Chondrocyte (in vitro differentiated cells): ENCODE measurements around the gene ST7. TPM values are rescaled to one million over a fixed set of nuclear protein-coding genes. Genes with fewer than 3 reads are reported as not detected.

Source experiments
- DNase-seq: peaks from one replicate; pipeline ENCODE4 v3.0.0; 2021; ENCODE audit warnings: mixed read lengths, low spot score
- H3K27ac Mint-ChIP-seq: one replicate; pipeline ENCODE4 v1.8.0; 2021; ENCODE audit warnings: mild to moderate bottlenecking, moderate library complexity, mixed read lengths; ENCODE audit not compliant: unreplicated experiment
- H3K27me3 Mint-ChIP-seq: 2 replicates; pipeline ENCODE4 v1.8.0; 2021; ENCODE audit warnings: low read depth, mixed read lengths
- H3K36me3 Mint-ChIP-seq: 2 replicates; pipeline ENCODE4 v1.8.0; 2021; ENCODE audit warnings: low read depth, mixed read lengths
- H3K4me1 Mint-ChIP-seq: 2 replicates; pipeline ENCODE4 v1.8.0; 2021; ENCODE audit warnings: low read depth, mild to moderate bottlenecking, mixed read lengths
- H3K4me3 Mint-ChIP-seq: one replicate; pipeline ENCODE4 v1.8.0; 2021; ENCODE audit warnings: mild to moderate bottlenecking, moderate library complexity, mixed read lengths; ENCODE audit not compliant: unreplicated experiment
- H3K9me3 Mint-ChIP-seq: 2 replicates; pipeline ENCODE4 v1.8.0; 2021; ENCODE audit warnings: low read depth, mixed read lengths
- total RNA-seq: library from RNA; stranded (reverse); gene quantifications from 3 replicates; pipeline ENCODE4 v1.2.1, GENCODE V29; 2021
- TF ChIP-seq, protein P1 (sequence below): fragments of 200-600 bp; sonication (generic); IDR thresholded peaks from 2 replicates; pipeline ENCODE4 v1.5.0; 2021; ENCODE audit warnings: antibody characterized with exemption, mild to moderate bottlenecking, moderate library complexity

ST7 gene
- total RNA-seq, 1 donor from 2014 or later = 69.7 TPM

DNA sequence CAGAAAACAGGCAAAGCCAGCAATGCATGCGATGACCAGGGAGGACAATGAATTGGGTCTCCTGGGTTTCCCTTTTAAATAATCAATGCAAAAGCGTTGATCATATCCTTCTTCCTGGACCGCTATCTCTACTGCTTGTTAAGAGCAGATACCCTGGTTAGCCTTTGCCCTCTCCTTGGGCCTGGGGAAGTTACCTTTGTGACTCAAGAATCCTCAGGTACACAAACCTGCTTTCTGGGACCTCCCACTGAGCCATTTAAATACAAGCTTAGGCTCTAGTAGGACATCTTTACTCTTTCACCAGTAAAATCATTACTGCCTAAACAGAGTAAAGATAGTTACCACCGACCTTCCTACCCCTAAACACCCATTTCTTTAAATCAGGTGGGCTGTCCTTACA is 195.7 kb downstream of the ST7 start:
- Mint-ChIP-seq H3K4me1 (peaks cover 14% of the 10 kb centered on the region), H3K27ac (peak overlapping the region; percentile 70), H3K9me3 (no peaks in the 10 kb centered on the region), H3K4me3 (no peak overlapping the region), H3K27me3 (no peaks in the 10 kb centered on the region), H3K36me3 (peaks cover 10% of the 10 kb centered on the region)
- no peak for DNase-seq
- TF ChIP-seq, protein P1, sequence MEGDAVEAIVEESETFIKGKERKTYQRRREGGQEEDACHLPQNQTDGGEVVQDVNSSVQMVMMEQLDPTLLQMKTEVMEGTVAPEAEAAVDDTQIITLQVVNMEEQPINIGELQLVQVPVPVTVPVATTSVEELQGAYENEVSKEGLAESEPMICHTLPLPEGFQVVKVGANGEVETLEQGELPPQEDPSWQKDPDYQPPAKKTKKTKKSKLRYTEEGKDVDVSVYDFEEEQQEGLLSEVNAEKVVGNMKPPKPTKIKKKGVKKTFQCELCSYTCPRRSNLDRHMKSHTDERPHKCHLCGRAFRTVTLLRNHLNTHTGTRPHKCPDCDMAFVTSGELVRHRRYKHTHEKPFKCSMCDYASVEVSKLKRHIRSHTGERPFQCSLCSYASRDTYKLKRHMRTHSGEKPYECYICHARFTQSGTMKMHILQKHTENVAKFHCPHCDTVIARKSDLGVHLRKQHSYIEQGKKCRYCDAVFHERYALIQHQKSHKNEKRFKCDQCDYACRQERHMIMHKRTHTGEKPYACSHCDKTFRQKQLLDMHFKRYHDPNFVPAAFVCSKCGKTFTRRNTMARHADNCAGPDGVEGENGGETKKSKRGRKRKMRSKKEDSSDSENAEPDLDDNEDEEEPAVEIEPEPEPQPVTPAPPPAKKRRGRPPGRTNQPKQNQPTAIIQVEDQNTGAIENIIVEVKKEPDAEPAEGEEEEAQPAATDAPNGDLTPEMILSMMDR = no peak

DNA sequence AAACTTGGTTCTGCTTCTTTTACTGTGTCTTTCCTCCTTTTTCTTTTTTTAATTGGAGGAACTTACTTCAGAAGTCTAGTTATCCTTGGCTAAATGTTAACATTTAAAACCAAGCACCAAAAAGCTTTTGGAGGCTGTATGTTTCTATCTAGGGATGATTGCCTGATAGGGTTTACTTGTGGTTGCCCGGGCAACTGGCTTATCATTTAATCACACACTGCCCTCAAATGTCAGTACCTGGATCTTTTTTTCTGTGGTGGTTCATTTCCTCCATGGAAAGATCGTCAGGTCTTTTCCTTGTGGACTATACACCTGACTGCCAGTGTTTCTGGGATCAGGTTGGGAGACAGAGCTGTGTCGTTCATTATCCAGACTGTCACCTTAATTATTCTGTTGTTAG is 196.4 kb downstream of the ST7 start:
- Mint-ChIP-seq H3K4me1 (peaks cover 14% of the 10 kb centered on the region), H3K4me3 (no peak overlapping the region), H3K36me3 (peaks cover 10% of the 10 kb centered on the region), H3K27ac (no peak overlapping the region), H3K9me3 (no peaks in the 10 kb centered on the region), H3K27me3 (no peaks in the 10 kb centered on the region)
- TF ChIP-seq, protein P1 = no peak
- no peak for DNase-seq

DNA sequence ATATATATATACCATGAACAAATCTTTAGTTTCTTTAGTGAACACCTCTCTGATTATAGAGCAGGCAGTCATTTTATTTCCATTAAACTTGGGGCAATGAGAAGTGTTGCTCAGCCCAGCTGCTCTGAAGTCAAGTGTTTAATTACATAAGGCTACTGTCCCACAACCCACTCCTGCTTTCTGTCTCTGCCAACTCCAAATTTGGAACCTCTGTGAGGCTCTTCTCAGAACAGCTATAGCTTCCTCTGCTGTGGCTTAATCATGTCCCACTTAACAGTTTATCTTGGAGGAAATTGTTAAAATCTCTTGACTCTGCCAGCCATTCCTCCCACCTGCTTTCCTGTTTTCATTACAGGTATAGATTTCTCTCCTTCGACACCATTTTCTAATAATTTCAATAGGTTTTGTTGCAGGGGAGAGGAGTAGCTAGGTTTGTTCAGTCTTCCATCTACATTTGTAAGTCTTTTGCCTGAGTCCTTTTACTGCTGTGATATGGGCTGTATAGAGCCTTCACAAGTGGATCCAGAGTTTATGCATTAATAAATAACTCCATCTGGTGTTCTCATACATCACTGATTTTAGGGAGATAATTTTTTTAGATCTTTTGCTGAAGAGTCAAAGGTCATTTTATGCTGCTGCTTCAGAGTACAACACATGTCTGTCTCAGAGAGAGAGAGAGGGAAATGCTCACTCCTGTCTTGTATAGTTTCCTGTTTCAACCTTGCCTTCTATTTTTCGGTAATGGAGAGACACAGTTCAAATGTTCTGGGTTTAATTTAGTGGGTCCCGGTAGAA is 199.1 kb downstream of the ST7 start:
- no peaks in the 10 kb centered on the region for H3K9me3 Mint-ChIP-seq
- TF ChIP-seq, protein P1 = no peak

DNA sequence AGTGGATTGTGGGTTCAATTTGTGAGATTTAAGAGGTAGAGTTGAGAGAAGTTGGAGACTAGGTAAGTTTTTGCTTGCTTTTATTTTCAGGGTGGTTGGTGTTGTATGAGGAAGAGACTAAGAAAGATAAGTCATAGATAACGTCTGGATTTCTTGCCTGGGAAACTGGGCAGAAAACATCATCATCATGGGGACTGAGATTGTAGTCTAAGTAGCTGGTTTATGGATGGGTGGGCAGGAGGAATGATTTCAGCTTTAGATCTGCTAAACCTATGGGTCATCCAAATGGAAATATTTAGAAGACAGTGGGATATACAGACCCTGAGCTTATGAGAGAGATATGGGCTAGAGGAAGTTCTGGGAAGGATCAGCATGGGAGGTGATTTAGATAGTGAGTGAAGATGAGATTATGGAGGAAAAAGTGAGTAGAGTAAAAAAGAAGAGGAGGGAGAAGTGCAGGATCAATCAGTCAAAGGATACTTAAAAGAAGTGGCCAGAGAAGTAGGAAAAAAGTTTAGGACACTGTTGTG is 199.8 kb downstream of the ST7 start:
- H3K9me3 Mint-ChIP-seq = no peaks in the 10 kb centered on the region

More for the DNA sequence above, 199.1 kb downstream of the ST7 start:
- DNase-seq = no peak
- Mint-ChIP-seq H3K27me3 (no peaks in the 10 kb centered on the region), H3K36me3 (peaks cover 4% of the 10 kb centered on the region), H3K4me1 (no peaks in the 10 kb centered on the region), H3K27ac (no peak overlapping the region), H3K4me3 (no peak overlapping the region)

DNA sequence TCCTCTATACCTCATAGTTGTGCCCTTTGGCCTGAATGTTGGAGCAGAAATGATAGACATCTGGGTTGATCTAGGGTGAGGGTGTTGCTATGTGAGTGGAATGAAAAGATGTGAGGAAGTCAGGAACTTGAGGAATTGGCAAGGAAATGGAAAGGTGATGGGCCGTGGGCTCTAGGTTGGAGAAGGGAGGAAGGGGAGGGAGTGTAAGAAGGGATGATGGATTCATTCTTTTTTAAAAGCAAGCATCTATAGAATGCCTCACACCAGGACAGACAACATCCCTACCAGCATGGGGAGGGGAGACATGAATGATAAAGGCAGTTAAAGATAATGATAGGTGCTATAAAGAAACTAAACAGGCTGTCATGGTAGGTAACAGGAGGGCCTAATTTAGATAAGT is 201.4 kb downstream of the ST7 start:
- no peak for DNase-seq
- Mint-ChIP-seq H3K36me3 (peaks cover 4% of the 10 kb centered on the region), H3K27me3 (no peaks in the 10 kb centered on the region), H3K4me1 (peaks cover 7% of the 10 kb centered on the region), H3K9me3 (no peaks in the 10 kb centered on the region), H3K4me3 (no peak overlapping the region), H3K27ac (no peak overlapping the region)
- TF ChIP-seq, protein P1 = no peak

More for the DNA sequence above, 199.8 kb downstream of the ST7 start:
- Mint-ChIP-seq H3K27ac (no peak overlapping the region), H3K4me1 (no peaks in the 10 kb centered on the region), H3K36me3 (peaks cover 4% of the 10 kb centered on the region), H3K4me3 (no peak overlapping the region), H3K27me3 (no peaks in the 10 kb centered on the region)
- TF ChIP-seq, protein P1 = no peak
- no peak for DNase-seq
